GM23338 (cell line): ENCODE data around the gene SEH1L. TPM values are rescaled to one million over a fixed set of nuclear protein-coding genes. Genes with fewer than 3 reads are reported as not detected.

Experiments
- ATAC-seq: fragments of 200-7000 bp; cut with Tn5 transposase; 3 replicates; pipeline ENCODE4 v1.9.1; 2020
- DNase-seq: peaks from one replicate; pipeline ENCODE4 v3.0.0-alpha.2; 2015; ENCODE audit warnings: low spot score
- H2AFZ ChIP-seq: fragments of 200-600 bp; sonication (generic); 2 replicates; pipeline ENCODE4 v1.8.0; 2016; ENCODE audit warnings: antibody characterized with exemption, mild to moderate bottlenecking, moderate library complexity
- H3F3A ChIP-seq: fragments of 200-600 bp; sonication (generic); replicated peaks from 2 replicates; pipeline ENCODE4 v1.8.0; 2017; ENCODE audit warnings: antibody characterized with exemption, mixed run types, low read depth
- H3K27ac ChIP-seq: fragments of 200-600 bp; sonication (generic); 2 replicates; pipeline ENCODE4 v1.6.1; 2016; ENCODE audit warnings: low read depth
- H3K27me3 ChIP-seq: fragments of 200-600 bp; sonication (generic); 2 replicates; pipeline ENCODE4 v1.8.0; 2016; ENCODE audit warnings: mild to moderate bottlenecking, mixed run types, moderate library complexity; ENCODE audit not compliant: insufficient read depth
- H3K36me3 ChIP-seq: fragments of 200-600 bp; sonication (generic); 2 replicates; pipeline ENCODE4 v1.8.0; 2016; ENCODE audit warnings: mild to moderate bottlenecking; ENCODE audit not compliant: insufficient read depth
- H3K4me1 ChIP-seq: fragments of 200-600 bp; sonication (generic); 2 replicates; pipeline ENCODE4 v1.8.0; 2016; ENCODE audit warnings: mild to moderate bottlenecking, moderate library complexity; ENCODE audit not compliant: insufficient read depth
- H3K4me2 ChIP-seq: fragments of 200-600 bp; sonication (generic); 2 replicates; pipeline ENCODE4 v1.7.1; 2017; ENCODE audit warnings: mixed run types
- H3K4me3 ChIP-seq: fragments of 200-600 bp; sonication (generic); 2 replicates; pipeline ENCODE4 v1.6.1; 2016; ENCODE audit warnings: mixed run types
- H3K79me2 ChIP-seq: fragments of 200-600 bp; sonication (generic); replicated peaks from 2 replicates; pipeline ENCODE4 v1.8.0; 2017; ENCODE audit warnings: mild to moderate bottlenecking; ENCODE audit not compliant: insufficient read depth
- H3K9me2 ChIP-seq: fragments of 200-600 bp; sonication (generic); 2 replicates; pipeline ENCODE4 v1.8.0; 2017; ENCODE audit not compliant: insufficient read depth
- H4K20me1 ChIP-seq: fragments of 200-600 bp; sonication (generic); replicated peaks from 2 replicates; pipeline ENCODE4 v1.8.0; 2017; ENCODE audit warnings: mild to moderate bottlenecking; ENCODE audit not compliant: insufficient read depth
- H3K27ac Mint-ChIP-seq: 2 replicates; pipeline ENCODE4 v1.8.0; 2020; ENCODE audit warnings: inconsistent platforms, mild to moderate bottlenecking, moderate library complexity, mixed read lengths
- H3K27me3 Mint-ChIP-seq: 3 replicates; pipeline ENCODE4 v1.8.0; 2022; ENCODE audit warnings: low read depth, mild to moderate bottlenecking, moderate library complexity, mixed read lengths, inconsistent platforms; ENCODE audit not compliant: insufficient read depth, poor library complexity
- H3K36me3 Mint-ChIP-seq: 3 replicates; pipeline ENCODE4 v1.8.0; 2021; ENCODE audit warnings: low read depth, mild to moderate bottlenecking, inconsistent platforms, moderate library complexity, mixed read lengths
- H3K4me1 Mint-ChIP-seq: 3 replicates; pipeline ENCODE4 v1.8.0; 2020; ENCODE audit warnings: mild to moderate bottlenecking, inconsistent platforms, mixed read lengths
- H3K4me3 Mint-ChIP-seq: 3 replicates; pipeline ENCODE4 v1.8.0; 2021; ENCODE audit warnings: moderate library complexity, mild to moderate bottlenecking, inconsistent platforms, mixed read lengths
- H3K9me3 Mint-ChIP-seq: 3 replicates; pipeline ENCODE4 v1.8.0; 2020; ENCODE audit warnings: moderate library complexity, mild to moderate bottlenecking, inconsistent platforms, mixed read lengths
- CREB1 ChIP-seq: fragments of 250-450 bp; sonication (Bioruptor Pico); IDR thresholded peaks from 2 replicates; pipeline ENCODE4 v1.5.0; 2020; ENCODE audit warnings: low read depth, mild to moderate bottlenecking, moderate library complexity
- EZH2 ChIP-seq: fragments of 200-600 bp; sonication (generic); IDR thresholded peaks from one replicate; pipeline ENCODE4 v1.8.0; 2017; ENCODE audit warnings: antibody characterized with exemption, mild to moderate bottlenecking, low read depth; ENCODE audit not compliant: unreplicated experiment
- EZH2phosphoT487 ChIP-seq: fragments of 200-600 bp; sonication (generic); IDR thresholded peaks from one replicate; pipeline ENCODE4 v1.8.1; 2018; ENCODE audit warnings: antibody characterized with exemption; ENCODE audit not compliant: unreplicated experiment
- JUNB ChIP-seq: IDR thresholded peaks from one replicate; pipeline ENCODE4 v1.6.1; 2016; ENCODE audit warnings: antibody characterized with exemption; ENCODE audit not compliant: unreplicated experiment
- NANOG ChIP-seq: IDR thresholded peaks from 2 replicates; pipeline ENCODE4 v1.6.1; 2016; ENCODE audit warnings: antibody characterized with exemption, borderline replicate concordance
- POLR2AphosphoS5 ChIP-seq: IDR thresholded peaks from 2 replicates; pipeline ENCODE4 v1.6.1; 2016; ENCODE audit warnings: antibody characterized with exemption, low read depth
- STAT1 ChIP-seq: IDR thresholded peaks from one replicate; pipeline ENCODE4 v1.6.1; 2016; ENCODE audit warnings: antibody characterized with exemption; ENCODE audit not compliant: unreplicated experiment
- ZNF114 ChIP-seq: fragments of 250-450 bp; sonication (Bioruptor Pico); IDR thresholded peaks from 2 replicates; pipeline ENCODE4 v1.5.0; 2020; ENCODE audit warnings: mild to moderate bottlenecking, moderate library complexity
- ZNF331 ChIP-seq: fragments of 250-450 bp; sonication (Bioruptor Pico); IDR thresholded peaks from 2 replicates; pipeline ENCODE4 v1.5.0; 2020; ENCODE audit warnings: low read depth, mild to moderate bottlenecking, moderate library complexity
- polyA plus RNA-seq: library from polyadenylated mRNA; unstranded; fragments of >200 nt; fragmentation: Nextera tagmentation; extraction: Ambion mirVana; gene quantifications from 2 replicates; pipeline ENCODE4 v1.2.1, GENCODE V29; 2016
- total RNA-seq: library from RNA; depleted of rRNA; stranded (reverse); fragments of >200 nt; shearing (Covaris generic); gene quantifications from 2 replicates; pipeline ENCODE4 v1.2.3, GENCODE V29; 2014
- TF ChIP-seq, protein P1 (sequence below): fragments of 250-450 bp; sonication (Bioruptor Pico); IDR thresholded peaks from 2 replicates; pipeline ENCODE4 v1.5.0; 2020; ENCODE audit warnings: mild to moderate bottlenecking, moderate library complexity
- TF ChIP-seq, protein P2 (sequence below), 2 experiments: fragments of 200-600 bp in 1 of 2; sonication (generic) in 1 of 2; conservative IDR thresholded peaks; 2 replicates each; pipeline versions ENCODE4 v1.5.1 to v1.6.1; 2016 to 2017; ENCODE audit warnings: antibody characterized with exemption in 2 of 2, low read depth in 2 of 2, mild to moderate bottlenecking in 2 of 2, moderate library complexity in 1 of 2
- TF ChIP-seq, protein P3 (sequence below): IDR thresholded peaks from one replicate; pipeline ENCODE4 v1.6.1; 2018; ENCODE audit warnings: antibody characterized with exemption; ENCODE audit not compliant: unreplicated experiment
- TF ChIP-seq, protein P4 (sequence below): IDR thresholded peaks from 2 replicates; pipeline ENCODE4 v1.6.1; 2016; ENCODE audit warnings: antibody characterized with exemption

SEH1L gene
- total and polyA plus RNA-seq, 2 experiments from 2014 or later = 46.9 to 72.0 TPM

DNA sequence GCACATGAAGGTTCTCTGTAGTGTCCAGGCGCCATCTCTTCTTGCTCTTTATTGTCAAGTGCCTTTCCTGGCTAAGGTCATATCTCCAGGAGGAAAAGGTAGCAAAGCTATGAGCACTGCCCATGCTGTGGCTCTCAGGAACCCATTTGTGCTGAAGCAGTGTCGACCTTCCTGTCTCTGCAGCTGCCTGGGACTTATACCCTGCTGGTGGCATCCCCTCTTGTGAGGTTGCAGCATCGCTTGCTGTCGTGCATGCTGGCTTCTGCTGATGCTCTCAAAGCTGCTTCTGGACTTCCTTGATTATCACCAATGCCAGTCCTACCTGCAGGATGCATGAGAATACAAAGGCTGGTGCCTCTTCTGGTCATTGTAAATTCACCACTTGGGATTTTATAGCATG lies 41.7 kb upstream of the SEH1L start:
- Histone ChIP-seq H2AFZ (no peak overlapping the region), H3K4me1 (no peaks in the 10 kb centered on the region), H3K4me3 (no peak overlapping the region), H3K27me3 (peaks cover 18% of the 10 kb centered on the region), H3K79me2 (no peaks in the 10 kb centered on the region), H4K20me1 (no peaks in the 10 kb centered on the region), H3K4me2 (no peak overlapping the region), H3K27ac (no peak overlapping the region), H3F3A (no peaks in the 10 kb centered on the region), H3K36me3 (no peaks in the 10 kb centered on the region), H3K9me2 (no peaks in the 10 kb centered on the region)
- DNase-seq (no peak), ATAC-seq (no peak)
- Mint-ChIP-seq H3K27ac (no peak overlapping the region), H3K27me3 (peaks cover 1% of the 10 kb centered on the region), H3K4me3 (no peak overlapping the region), H3K36me3 (no peaks in the 10 kb centered on the region), H3K4me1 (no peaks in the 10 kb centered on the region), H3K9me3 (no peaks in the 10 kb centered on the region)
- TF ChIP-seq, protein P1, sequence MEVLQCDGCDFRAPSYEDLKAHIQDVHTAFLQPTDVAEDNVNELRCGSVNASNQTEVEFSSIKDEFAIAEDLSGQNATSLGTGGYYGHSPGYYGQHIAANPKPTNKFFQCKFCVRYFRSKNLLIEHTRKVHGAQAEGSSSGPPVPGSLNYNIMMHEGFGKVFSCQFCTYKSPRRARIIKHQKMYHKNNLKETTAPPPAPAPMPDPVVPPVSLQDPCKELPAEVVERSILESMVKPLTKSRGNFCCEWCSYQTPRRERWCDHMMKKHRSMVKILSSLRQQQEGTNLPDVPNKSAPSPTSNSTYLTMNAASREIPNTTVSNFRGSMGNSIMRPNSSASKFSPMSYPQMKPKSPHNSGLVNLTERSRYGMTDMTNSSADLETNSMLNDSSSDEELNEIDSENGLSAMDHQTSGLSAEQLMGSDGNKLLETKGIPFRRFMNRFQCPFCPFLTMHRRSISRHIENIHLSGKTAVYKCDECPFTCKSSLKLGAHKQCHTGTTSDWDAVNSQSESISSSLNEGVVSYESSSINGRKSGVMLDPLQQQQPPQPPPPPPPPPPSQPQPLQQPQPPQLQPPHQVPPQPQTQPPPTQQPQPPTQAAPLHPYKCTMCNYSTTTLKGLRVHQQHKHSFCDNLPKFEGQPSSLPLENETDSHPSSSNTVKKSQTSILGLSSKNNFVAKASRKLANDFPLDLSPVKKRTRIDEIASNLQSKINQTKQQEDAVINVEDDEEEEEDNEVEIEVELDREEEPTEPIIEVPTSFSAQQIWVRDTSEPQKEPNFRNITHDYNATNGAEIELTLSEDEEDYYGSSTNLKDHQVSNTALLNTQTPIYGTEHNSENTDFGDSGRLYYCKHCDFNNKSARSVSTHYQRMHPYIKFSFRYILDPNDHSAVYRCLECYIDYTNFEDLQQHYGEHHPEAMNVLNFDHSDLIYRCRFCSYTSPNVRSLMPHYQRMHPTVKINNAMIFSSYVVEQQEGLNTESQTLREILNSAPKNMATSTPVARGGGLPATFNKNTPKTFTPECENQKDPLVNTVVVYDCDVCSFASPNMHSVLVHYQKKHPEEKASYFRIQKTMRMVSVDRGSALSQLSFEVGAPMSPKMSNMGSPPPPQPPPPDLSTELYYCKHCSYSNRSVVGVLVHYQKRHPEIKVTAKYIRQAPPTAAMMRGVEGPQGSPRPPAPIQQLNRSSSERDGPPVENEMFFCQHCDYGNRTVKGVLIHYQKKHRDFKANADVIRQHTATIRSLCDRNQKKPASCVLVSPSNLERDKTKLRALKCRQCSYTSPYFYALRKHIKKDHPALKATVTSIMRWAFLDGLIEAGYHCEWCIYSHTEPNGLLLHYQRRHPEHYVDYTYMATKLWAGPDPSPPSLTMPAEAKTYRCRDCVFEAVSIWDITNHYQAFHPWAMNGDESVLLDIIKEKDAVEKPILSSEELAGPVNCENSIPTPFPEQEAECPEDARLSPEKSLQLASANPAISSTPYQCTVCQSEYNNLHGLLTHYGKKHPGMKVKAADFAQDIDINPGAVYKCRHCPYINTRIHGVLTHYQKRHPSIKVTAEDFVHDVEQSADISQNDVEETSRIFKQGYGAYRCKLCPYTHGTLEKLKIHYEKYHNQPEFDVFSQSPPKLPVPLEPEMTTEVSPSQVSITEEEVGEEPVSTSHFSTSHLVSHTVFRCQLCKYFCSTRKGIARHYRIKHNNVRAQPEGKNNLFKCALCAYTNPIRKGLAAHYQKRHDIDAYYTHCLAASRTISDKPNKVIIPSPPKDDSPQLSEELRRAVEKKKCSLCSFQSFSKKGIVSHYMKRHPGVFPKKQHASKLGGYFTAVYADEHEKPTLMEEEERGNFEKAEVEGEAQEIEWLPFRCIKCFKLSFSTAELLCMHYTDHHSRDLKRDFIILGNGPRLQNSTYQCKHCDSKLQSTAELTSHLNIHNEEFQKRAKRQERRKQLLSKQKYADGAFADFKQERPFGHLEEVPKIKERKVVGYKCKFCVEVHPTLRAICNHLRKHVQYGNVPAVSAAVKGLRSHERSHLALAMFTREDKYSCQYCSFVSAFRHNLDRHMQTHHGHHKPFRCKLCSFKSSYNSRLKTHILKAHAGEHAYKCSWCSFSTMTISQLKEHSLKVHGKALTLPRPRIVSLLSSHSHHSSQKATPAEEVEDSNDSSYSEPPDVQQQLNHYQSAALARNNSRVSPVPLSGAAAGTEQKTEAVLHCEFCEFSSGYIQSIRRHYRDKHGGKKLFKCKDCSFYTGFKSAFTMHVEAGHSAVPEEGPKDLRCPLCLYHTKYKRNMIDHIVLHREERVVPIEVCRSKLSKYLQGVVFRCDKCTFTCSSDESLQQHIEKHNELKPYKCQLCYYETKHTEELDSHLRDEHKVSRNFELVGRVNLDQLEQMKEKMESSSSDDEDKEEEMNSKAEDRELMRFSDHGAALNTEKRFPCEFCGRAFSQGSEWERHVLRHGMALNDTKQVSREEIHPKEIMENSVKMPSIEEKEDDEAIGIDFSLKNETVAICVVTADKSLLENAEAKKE (CRISPR knock-in tag) = no peak
- TF ChIP-seq, protein P2, sequence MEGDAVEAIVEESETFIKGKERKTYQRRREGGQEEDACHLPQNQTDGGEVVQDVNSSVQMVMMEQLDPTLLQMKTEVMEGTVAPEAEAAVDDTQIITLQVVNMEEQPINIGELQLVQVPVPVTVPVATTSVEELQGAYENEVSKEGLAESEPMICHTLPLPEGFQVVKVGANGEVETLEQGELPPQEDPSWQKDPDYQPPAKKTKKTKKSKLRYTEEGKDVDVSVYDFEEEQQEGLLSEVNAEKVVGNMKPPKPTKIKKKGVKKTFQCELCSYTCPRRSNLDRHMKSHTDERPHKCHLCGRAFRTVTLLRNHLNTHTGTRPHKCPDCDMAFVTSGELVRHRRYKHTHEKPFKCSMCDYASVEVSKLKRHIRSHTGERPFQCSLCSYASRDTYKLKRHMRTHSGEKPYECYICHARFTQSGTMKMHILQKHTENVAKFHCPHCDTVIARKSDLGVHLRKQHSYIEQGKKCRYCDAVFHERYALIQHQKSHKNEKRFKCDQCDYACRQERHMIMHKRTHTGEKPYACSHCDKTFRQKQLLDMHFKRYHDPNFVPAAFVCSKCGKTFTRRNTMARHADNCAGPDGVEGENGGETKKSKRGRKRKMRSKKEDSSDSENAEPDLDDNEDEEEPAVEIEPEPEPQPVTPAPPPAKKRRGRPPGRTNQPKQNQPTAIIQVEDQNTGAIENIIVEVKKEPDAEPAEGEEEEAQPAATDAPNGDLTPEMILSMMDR (conservative IDR thresholded peaks at IDR 0.05; ENCODE audit: low read depth in 2 of 2) = no peak
- TF ChIP-seq, protein P3, sequence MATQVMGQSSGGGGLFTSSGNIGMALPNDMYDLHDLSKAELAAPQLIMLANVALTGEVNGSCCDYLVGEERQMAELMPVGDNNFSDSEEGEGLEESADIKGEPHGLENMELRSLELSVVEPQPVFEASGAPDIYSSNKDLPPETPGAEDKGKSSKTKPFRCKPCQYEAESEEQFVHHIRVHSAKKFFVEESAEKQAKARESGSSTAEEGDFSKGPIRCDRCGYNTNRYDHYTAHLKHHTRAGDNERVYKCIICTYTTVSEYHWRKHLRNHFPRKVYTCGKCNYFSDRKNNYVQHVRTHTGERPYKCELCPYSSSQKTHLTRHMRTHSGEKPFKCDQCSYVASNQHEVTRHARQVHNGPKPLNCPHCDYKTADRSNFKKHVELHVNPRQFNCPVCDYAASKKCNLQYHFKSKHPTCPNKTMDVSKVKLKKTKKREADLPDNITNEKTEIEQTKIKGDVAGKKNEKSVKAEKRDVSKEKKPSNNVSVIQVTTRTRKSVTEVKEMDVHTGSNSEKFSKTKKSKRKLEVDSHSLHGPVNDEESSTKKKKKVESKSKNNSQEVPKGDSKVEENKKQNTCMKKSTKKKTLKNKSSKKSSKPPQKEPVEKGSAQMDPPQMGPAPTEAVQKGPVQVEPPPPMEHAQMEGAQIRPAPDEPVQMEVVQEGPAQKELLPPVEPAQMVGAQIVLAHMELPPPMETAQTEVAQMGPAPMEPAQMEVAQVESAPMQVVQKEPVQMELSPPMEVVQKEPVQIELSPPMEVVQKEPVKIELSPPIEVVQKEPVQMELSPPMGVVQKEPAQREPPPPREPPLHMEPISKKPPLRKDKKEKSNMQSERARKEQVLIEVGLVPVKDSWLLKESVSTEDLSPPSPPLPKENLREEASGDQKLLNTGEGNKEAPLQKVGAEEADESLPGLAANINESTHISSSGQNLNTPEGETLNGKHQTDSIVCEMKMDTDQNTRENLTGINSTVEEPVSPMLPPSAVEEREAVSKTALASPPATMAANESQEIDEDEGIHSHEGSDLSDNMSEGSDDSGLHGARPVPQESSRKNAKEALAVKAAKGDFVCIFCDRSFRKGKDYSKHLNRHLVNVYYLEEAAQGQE = no peak
- TF ChIP-seq ZNF331 (CRISPR knock-in tag) (no peak), EZH2 (no peak), POLR2AphosphoS5 (no peak), NANOG (no peak), JUNB (no peak), EZH2phosphoT487 (no peak), STAT1 (no peak), ZNF114 (no peak), CREB1 (no peak)
- TF ChIP-seq, protein P4, sequence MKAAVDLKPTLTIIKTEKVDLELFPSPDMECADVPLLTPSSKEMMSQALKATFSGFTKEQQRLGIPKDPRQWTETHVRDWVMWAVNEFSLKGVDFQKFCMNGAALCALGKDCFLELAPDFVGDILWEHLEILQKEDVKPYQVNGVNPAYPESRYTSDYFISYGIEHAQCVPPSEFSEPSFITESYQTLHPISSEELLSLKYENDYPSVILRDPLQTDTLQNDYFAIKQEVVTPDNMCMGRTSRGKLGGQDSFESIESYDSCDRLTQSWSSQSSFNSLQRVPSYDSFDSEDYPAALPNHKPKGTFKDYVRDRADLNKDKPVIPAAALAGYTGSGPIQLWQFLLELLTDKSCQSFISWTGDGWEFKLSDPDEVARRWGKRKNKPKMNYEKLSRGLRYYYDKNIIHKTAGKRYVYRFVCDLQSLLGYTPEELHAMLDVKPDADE = no peak
